Keratinocyte (primary cell): ENCODE results near the gene CLEC2A. TPM values are rescaled to one million over a fixed set of nuclear protein-coding genes. Genes with fewer than 3 reads are reported as not detected.

Experiments
- DNase-seq: peaks from one replicate; pipeline ENCODE4 v3.0.0-alpha.2; 2011; ENCODE audit warnings: low read depth, missing footprints, low spot score
- FAIRE-seq: peaks from 2 replicates; lab custom pipeline; 2011; peaks lifted over from hg19 to GRCh38; lab: Jason Lieb, UNC
- H2AFZ ChIP-seq: 2 replicates; pipeline ENCODE4 v1.6.0; 2012; ENCODE audit warnings: low read length, control low read depth, inconsistent platforms; ENCODE audit not compliant: control insufficient read depth
- H3K27ac ChIP-seq: 2 replicates; pipeline ENCODE4 v1.5.1; 2011; ENCODE audit warnings: low read length; ENCODE audit not compliant: control insufficient read depth, insufficient read depth
- H3K27me3 ChIP-seq: 3 replicates; pipeline ENCODE4 v1.6.0; 2011; ENCODE audit warnings: low read length; ENCODE audit not compliant: control insufficient read depth, insufficient read depth; ENCODE audit errors: extremely low read depth
- H3K36me3 ChIP-seq, 2 experiments: 2 replicates in 1 of 2; 3 replicates in 1 of 2; pipeline ENCODE4 v1.5.1; 2011; ENCODE audit warnings: low read length in 2 of 2, mild to moderate bottlenecking in 1 of 2; ENCODE audit not compliant: control insufficient read depth in 2 of 2, insufficient read depth in 2 of 2; ENCODE audit errors: extremely low read depth in 1 of 2
- H3K4me1 ChIP-seq: 3 replicates; pipeline ENCODE4 v1.5.1; 2011; ENCODE audit warnings: low read length; ENCODE audit not compliant: control insufficient read depth, insufficient read depth; ENCODE audit errors: extremely low read depth
- H3K4me2 ChIP-seq: 3 replicates; pipeline ENCODE4 v1.6.0; 2011; ENCODE audit warnings: low read depth, low read length; ENCODE audit not compliant: control insufficient read depth, insufficient read depth; ENCODE audit errors: extremely low read depth
- H3K4me3 ChIP-seq, 3 experiments: fragments of 200-600 bp in 1 of 3; sonication (generic) in 1 of 3; 2 replicates in 2 of 3; 3 replicates in 1 of 3; pipeline ENCODE4 v1.5.1; 2011 to 2016; ENCODE audit warnings: low read length in 3 of 3, mild to moderate bottlenecking in 3 of 3, control low read depth in 2 of 3, inconsistent platforms in 1 of 3, low read depth in 1 of 3, mixed read lengths in 1 of 3, mixed run types in 1 of 3, moderate library complexity in 1 of 3; ENCODE audit not compliant: control insufficient read depth in 2 of 3, insufficient read depth in 2 of 3; ENCODE audit errors: extremely low read depth in 1 of 3
- H3K79me2 ChIP-seq: 2 replicates; pipeline ENCODE4 v1.6.0; 2012; ENCODE audit warnings: low read length; ENCODE audit not compliant: control insufficient read depth, insufficient read depth
- H3K9ac ChIP-seq: 3 replicates; pipeline ENCODE4 v1.6.0; 2011; ENCODE audit warnings: low read length; ENCODE audit not compliant: control insufficient read depth, insufficient read depth; ENCODE audit errors: extremely low read depth
- H3K9me1 ChIP-seq: 3 replicates; pipeline ENCODE4 v1.6.0; 2011; ENCODE audit warnings: low read length; ENCODE audit not compliant: control insufficient read depth, insufficient read depth; ENCODE audit errors: extremely low read depth
- H3K9me3 ChIP-seq: 2 replicates; pipeline ENCODE4 v1.5.1; 2012; ENCODE audit warnings: low read depth, low read length; ENCODE audit not compliant: control insufficient read depth
- H4K20me1 ChIP-seq: 3 replicates; pipeline ENCODE4 v1.6.0; 2011; ENCODE audit warnings: low read length; ENCODE audit not compliant: control insufficient read depth, insufficient read depth; ENCODE audit errors: extremely low read depth
- CTCF ChIP-seq, 3 experiments: IDR thresholded peaks in 1 of 3; conservative IDR thresholded peaks in 1 of 3; optimal IDR thresholded peaks in 1 of 3; 2 replicates in 2 of 3; 3 replicates in 1 of 3; pipeline versions ENCODE3 to v1.5.1; 2011; ENCODE audit warnings: low read length in 3 of 3, mild to moderate bottlenecking in 3 of 3, moderate library complexity in 2 of 3, control low read depth in 1 of 3, inconsistent platforms in 1 of 3; ENCODE audit not compliant: insufficient read depth in 2 of 3; ENCODE audit errors: extremely low read depth in 1 of 3
- EZH2 ChIP-seq: IDR thresholded peaks from one replicate; pipeline ENCODE4 v1.6.1; 2012; ENCODE audit warnings: inconsistent platforms, mild to moderate bottlenecking, low read length, moderate library complexity
- dilution Hi-C: fragments of 300-500 bp; cut with MboI; formaldehyde crosslinking; loops from one replicate; pipeline ENCODE4 v1.7.0; 2020; ENCODE audit warnings: low sequenced_read_pairs; ENCODE audit not compliant: extremely low pct_ligation_motif_present
- polyA plus RNA-seq, 5 experiments: library from polyadenylated mRNA; depleted of rRNA in 3 of 5; stranded (reverse) in 3 of 5; stranded (forward) in 1 of 5; unstranded in 1 of 5; fragments of >200 nt; gene quantifications; 1 replicate in 1 of 5; 2 replicates in 3 of 5; 3 replicates in 1 of 5; pipeline versions ENCODE4 v1.2.1 to v1.2.3, GENCODE V29; 2011 to 2012; ENCODE audit warnings: missing spikeins in 2 of 5, low read depth in 1 of 5, low replicate concordance in 1 of 5

Gene CLEC2A
- polyA plus RNA-seq, 1 donor (not counting 4 experiments of a cell fraction or from before 2014, with no cell fraction given) = 0.88 TPM

GRCh38 chr12:9919443-9919842, 12.7 kb downstream of the CLEC2A start:
- dilution Hi-C loops = no loop called here
- H3K4me1 ChIP-seq = no peaks in the 10 kb centered on the region
- H3K9me1 ChIP-seq = no peaks in the 10 kb centered on the region
- no peaks in the 10 kb centered on the region for H3K36me3 ChIP-seq
- H3K79me2 ChIP-seq = no peaks in the 10 kb centered on the region
- no peaks in the 10 kb centered on the region for H3K27me3 ChIP-seq
- H3K4me2 ChIP-seq = no peak overlapping the region
- no peak overlapping the region for H2AFZ ChIP-seq
- TF ChIP-seq CTCF (optimal IDR thresholded peaks at IDR 0.05 in 1 of 3, IDR thresholded peaks at IDR 0.05 in 1 of 3, conservative IDR thresholded peaks at IDR 0.05 in 1 of 3; ENCODE audit: extremely low read depth in 1 of 3, insufficient read depth in 2 of 3, low read length in 3 of 3) (no peak), EZH2 (no peak)
- no peak overlapping the region for H3K4me3 ChIP-seq
- no peak overlapping the region for H3K9ac ChIP-seq
- no peaks in the 10 kb centered on the region for H4K20me1 ChIP-seq
- H3K9me3 ChIP-seq = no peaks in the 10 kb centered on the region
- H3K27ac ChIP-seq = no peak overlapping the region
- DNase-seq = no peak
- FAIRE-seq = no peak

GRCh38 chr12:9911708-9912107, 20.5 kb downstream of the CLEC2A start:
- Histone ChIP-seq H3K4me2 (no peak overlapping the region), H2AFZ (no peak overlapping the region), H3K4me1 (no peaks in the 10 kb centered on the region), H3K27me3 (no peaks in the 10 kb centered on the region), H3K27ac (no peak overlapping the region), H3K79me2 (no peaks in the 10 kb centered on the region), H3K9ac (no peak overlapping the region), H4K20me1 (no peaks in the 10 kb centered on the region), H3K4me3 (no peak overlapping the region), H3K9me1 (no peaks in the 10 kb centered on the region), H3K9me3 (peaks cover 12% of the 10 kb centered on the region), H3K36me3 (no peaks in the 10 kb centered on the region)
- FAIRE-seq (no peak), DNase-seq (no peak)
- dilution Hi-C loops = no loop called here
- TF ChIP-seq EZH2 (no peak), CTCF (optimal IDR thresholded peaks at IDR 0.05 in 1 of 3, IDR thresholded peaks at IDR 0.05 in 1 of 3, conservative IDR thresholded peaks at IDR 0.05 in 1 of 3; ENCODE audit: extremely low read depth in 1 of 3, insufficient read depth in 2 of 3, low read length in 3 of 3) (no peak)
